GM19452 (cell line): ENCODE data around the gene PRLR.
A peak's percentile ranks its signal among the peaks of the same experiment; 100 is the strongest.

Experiments
- ATAC-seq: cut with Tn5 transposase; IDR thresholded peaks from one replicate; pipeline ENCODE4 v1.9.1; 2021; ENCODE audit not compliant: unreplicated experiment

Gene PRLR

DNA sequence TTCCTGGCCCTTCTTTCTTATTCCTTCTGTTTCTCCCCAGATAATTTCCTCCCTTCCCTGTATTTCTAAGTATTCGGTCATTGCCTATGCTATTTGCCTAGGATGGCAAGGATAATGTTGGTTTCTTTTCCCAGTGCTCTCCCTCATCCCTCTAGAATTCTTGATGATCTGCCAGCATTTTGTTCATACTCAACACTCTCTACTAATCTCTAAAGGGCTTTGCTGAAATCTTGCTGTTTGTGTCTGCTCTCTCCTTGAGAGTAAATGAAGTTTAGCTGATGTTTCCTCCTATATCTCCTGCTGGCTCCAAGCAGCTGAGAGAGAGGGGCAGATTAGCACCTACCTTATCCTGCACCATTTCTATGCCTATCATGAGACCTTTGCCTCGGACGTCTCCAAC lies 220.6 kb downstream of the PRLR start:
- ATAC-seq: no peak

DNA sequence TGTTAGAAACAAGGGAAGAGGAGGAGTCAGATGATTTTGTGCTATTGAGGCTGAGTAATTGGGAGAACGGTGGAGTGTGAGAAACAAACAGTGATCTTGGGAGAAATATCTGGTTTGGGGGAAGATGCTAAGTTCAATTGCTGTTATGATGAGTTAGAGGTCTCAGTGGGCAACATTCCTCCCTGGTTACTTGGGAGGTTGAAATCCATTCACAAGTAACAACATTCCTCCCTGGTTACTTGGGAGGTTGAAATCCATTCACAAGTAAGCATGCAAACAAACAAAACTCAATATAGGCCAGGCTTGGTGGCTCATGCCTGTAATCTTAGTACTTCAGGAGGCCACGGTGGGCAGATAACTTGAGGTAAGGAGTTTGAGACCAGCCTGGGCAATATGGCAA lies 221.3 kb downstream of the PRLR start:
- no peak for ATAC-seq

DNA sequence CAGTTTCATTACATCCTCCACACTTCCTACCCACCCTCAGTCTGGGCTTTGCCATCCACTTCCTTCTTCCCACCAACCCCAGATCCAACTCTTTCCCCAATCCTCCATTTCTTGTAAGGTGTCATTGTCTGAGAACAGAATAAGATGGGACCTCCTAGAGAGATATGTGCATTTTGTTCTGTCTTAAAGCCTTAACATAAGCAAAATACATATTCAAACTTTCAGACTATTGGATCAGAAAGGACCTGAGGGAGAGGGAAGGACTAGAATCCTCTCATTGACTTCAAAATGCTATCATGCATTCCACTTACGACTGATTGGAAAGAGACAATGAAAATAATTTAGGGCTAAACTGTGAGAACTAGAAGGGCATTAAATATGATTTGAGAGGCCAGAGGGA lies 225.5 kb downstream of the PRLR start:
- ATAC-seq: no peak

DNA sequence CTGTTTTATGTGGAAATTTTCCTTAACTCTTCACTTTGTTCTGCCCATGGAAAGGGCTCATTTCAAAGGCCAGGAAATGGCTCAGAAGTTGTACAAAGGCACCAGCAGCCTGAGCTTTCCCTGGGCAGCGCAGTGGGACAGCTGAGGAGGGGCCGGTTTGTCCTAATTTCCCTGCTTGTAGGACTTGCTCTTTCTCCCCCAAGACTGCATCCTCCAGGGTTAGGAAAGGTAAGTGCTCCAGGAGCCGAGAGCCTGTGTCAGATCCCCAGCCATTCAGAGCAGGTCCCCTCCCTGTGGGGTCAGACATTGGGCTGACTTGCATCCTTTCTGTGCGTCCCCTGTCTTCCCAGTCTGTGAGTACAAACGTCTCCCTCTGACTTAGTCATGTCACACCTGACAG lies 226.1 kb downstream of the PRLR start:
- ATAC-seq: no peak

DNA sequence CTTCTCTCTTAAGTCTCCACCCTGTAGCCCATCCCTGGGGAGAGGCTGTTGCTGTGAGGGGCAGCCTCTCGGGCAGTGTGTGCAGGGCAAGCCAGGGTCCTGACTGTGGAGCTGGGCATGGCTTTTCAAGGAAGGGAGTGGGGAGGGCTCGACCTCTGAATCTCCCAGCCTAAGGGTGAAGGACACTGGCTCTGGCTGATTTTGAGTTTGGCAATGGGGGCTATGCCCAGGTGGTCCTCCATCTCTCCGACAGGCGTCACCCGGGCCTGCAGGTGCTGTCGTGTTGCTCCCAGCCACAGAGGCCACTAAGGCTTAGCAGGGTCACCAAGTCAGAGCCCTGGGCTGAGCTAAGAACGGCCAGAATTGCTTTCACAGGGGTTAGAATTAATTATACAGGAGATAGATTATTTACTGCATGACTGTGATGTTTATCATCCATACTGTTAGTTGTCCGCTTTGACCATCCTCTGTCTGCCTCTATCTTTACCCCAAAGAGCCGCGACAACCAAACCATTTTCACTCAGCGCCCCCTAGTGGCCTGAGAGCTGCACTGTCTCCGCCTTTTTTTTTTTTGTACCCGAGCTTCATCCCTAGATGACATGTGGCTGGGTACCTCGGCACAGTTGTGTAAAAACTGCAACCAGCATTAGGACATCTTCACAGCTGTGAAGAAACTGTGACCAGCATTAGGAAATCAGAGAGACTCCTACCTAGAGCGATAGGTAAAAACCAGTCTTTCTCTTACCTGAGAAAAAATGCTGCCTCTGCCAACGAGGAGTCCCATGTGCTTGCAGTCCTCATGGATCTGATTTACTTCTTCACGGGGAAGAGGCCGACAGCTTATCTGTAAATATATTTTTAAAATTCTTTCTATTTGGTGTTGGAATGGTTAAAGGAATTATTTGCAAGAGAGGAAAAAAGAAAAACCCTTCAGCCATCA lies 227.0 kb downstream of the PRLR start:
- ATAC-seq: peak; percentile 72

DNA sequence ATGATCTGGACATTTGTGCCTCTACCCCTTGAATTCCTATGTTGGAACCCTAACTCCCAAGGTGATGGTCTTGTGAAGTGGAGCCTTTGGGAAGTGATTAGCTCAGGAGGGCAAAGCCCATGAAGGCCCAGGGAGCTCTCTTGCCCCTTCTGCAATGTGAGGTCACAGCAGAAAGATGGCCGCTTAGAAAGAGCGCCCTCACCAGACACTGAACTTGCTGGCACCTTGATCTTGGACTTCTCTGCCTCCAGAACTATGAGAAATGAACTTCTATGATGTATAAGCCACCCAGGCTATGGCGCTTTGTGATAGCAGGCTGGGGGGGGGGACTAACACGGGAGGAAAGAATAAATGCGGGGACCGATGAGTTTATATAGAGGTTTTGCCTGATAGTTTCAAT lies 227.8 kb downstream of the PRLR start:
- no peak for ATAC-seq

DNA sequence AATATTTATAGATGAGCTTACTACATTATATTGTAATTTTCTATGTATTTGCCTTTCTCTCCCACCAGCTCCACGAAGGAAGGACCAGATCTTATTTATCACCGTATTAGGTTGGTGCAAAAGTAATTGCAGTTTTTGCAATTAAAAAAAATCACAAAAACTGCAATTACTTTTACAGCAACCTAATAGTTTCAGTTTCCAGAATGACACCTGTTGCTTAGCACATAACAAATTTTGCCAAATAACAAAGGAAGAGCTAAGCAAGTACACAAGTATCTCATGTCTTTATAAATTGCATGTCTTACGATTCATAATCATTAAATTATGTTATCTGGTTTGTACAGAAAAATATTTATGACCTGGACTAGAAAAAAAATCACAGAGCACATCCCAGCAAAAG lies 228.4 kb downstream of the PRLR start:
- no peak for ATAC-seq
